K562 (cell line): ENCODE data around the gene SYNJ2. TPM values are rescaled to one million over a fixed set of nuclear protein-coding genes. Genes with fewer than 3 reads are reported as not detected.

Experiments used
- ATAC-seq: fragments of 200-7000 bp; cut with Tn5 transposase; 3 replicates; pipeline ENCODE4 v1.9.1; 2020; ENCODE audit warnings: moderate library complexity
- BruUV-seq: library from RNA; stranded (reverse); fragments of 400-500 nt; replicated peaks from 2 replicates; lab custom pipeline; 2021; lab: Mats Ljungman, UMichigan
- CTCF ChIA-PET: fragments of 300-600 bp; formaldehyde crosslinking; extraction: SDS; loops from one replicate; lab custom pipeline; 2021; ENCODE audit warnings: low intra/inter-chr PET ratio; lab: Yijun Ruan, JAX
- POLR2A ChIA-PET: fragments of 300-600, 350-650 bp; sonication (Branson Sonifier 250); formaldehyde crosslinking; extraction: SDS; loops from one replicate; lab custom pipeline; 2021; ENCODE audit warnings: antibody characterized with exemption, inconsistent platforms; lab: Yijun Ruan, JAX
- DNase-seq, 4 experiments: peaks; one replicate each; pipeline versions ENCODE4 v3.0.0 to v3.0.0-alpha.2; 2011 to 2018; ENCODE audit warnings: low spot score in 3 of 4, mixed read lengths in 3 of 4; ENCODE audit errors: extremely low read depth in 1 of 4
- FAIRE-seq: peaks from 2 replicates; lab custom pipeline; 2011; peaks lifted over from hg19 to GRCh38; lab: Jason Lieb, UNC
- H2AFZ ChIP-seq: 2 replicates; pipeline ENCODE4 v1.6.0; 2011; ENCODE audit warnings: low read depth, low read length, control low read depth, inconsistent platforms
- H3K27ac ChIP-seq: fragments of 200-600 bp; 3 replicates; pipeline ENCODE4 v1.8.0; 2011; ENCODE audit warnings: low read depth, mild to moderate bottlenecking, control low read depth, inconsistent platforms, low read length, moderate library complexity, mixed read lengths; ENCODE audit errors: extremely low read depth
- H3K27me3 ChIP-seq, 2 experiments: fragments of 300-600 bp in 1 of 2; 2 replicates in 1 of 2; 3 replicates in 1 of 2; pipeline versions ENCODE4 v1.6.0 to v1.8.0; 2011; ENCODE audit warnings: inconsistent platforms in 2 of 2, low read length in 2 of 2, mild to moderate bottlenecking in 1 of 2, mixed read lengths in 1 of 2, moderate library complexity in 1 of 2; ENCODE audit not compliant: control insufficient read depth in 2 of 2, insufficient read depth in 2 of 2
- H3K36me3 ChIP-seq: fragments of 300-600 bp; 3 replicates; pipeline ENCODE4 v1.8.0; 2011; ENCODE audit warnings: mild to moderate bottlenecking, low read length, inconsistent platforms; ENCODE audit not compliant: control insufficient read depth, insufficient read depth
- H3K4me1 ChIP-seq, 2 experiments: fragments of 200-600 bp in 1 of 2; replicated peaks in 1 of 2; 2 replicates in 1 of 2; 3 replicates in 1 of 2; pipeline versions ENCODE4 v1.5.1 to v1.8.0; 2011; ENCODE audit warnings: inconsistent platforms in 2 of 2, low read length in 2 of 2, mild to moderate bottlenecking in 1 of 2, mixed read lengths in 1 of 2, moderate library complexity in 1 of 2; ENCODE audit not compliant: control insufficient read depth in 2 of 2, insufficient read depth in 2 of 2
- H3K4me2 ChIP-seq: 2 replicates; pipeline ENCODE4 v1.6.1; 2011; ENCODE audit warnings: low read length, control low read depth, inconsistent platforms, mixed read lengths; ENCODE audit not compliant: insufficient read depth
- H3K4me3 ChIP-seq: fragments of 200-600 bp; sonication (generic), shearing (Covaris generic); 2 replicates; pipeline ENCODE4 v1.5.1; 2016; ENCODE audit warnings: control low read depth, inconsistent platforms
- H3K79me2 ChIP-seq: fragments of 200-600 bp; 3 replicates; pipeline ENCODE4 v1.8.0; 2011; ENCODE audit warnings: low read length, inconsistent platforms; ENCODE audit not compliant: control insufficient read depth, insufficient read depth
- H3K9ac ChIP-seq, 2 experiments: 2 replicates each; pipeline versions ENCODE4 v1.6.0 to v1.6.1; 2011; ENCODE audit warnings: low read depth in 2 of 2, low read length in 2 of 2, control low read depth in 1 of 2, inconsistent platforms in 1 of 2, mild to moderate bottlenecking in 1 of 2, mixed read lengths in 1 of 2; ENCODE audit not compliant: insufficient read depth in 1 of 2
- H3K9me1 ChIP-seq: one replicate; pipeline ENCODE4 v1.6.0; 2011; ENCODE audit warnings: inconsistent platforms, mild to moderate bottlenecking, low read length, moderate library complexity; ENCODE audit not compliant: control insufficient read depth, insufficient read depth
- H3K9me3 ChIP-seq: replicated peaks from 2 replicates; pipeline ENCODE4 v1.5.1; 2011; ENCODE audit warnings: low read depth, low read length, inconsistent platforms; ENCODE audit not compliant: control insufficient read depth, insufficient read depth
- H4K20me1 ChIP-seq: replicated peaks from 2 replicates; pipeline ENCODE4 v1.6.1; 2011; ENCODE audit warnings: low read length, inconsistent platforms, mixed read lengths; ENCODE audit not compliant: control insufficient read depth, insufficient read depth
- ATF6 ChIP-seq: sonication (generic); formaldehyde crosslinking; IDR thresholded peaks from 2 replicates; pipeline ENCODE4 v1.4.0; 2020; ENCODE audit warnings: mild to moderate bottlenecking, missing genetic modification reagents
- C11orf30 ChIP-seq: fragments of 450-650 bp; IDR thresholded peaks from 2 replicates; pipeline ENCODE4 v1.6.1; 2016; ENCODE audit warnings: low read depth, mild to moderate bottlenecking
- ELK1 ChIP-seq: sonication (generic); formaldehyde crosslinking; IDR thresholded peaks from 2 replicates; pipeline ENCODE4 v1.8.1; 2022; ENCODE audit warnings: missing genetic modification reagents
- HLTF ChIP-seq: fragments of 450-650 bp; IDR thresholded peaks from 2 replicates; pipeline ENCODE4 v1.6.1; 2016
- HMG20B ChIP-seq: fragments of 250-450 bp; sonication (Bioruptor Pico); IDR thresholded peaks from 2 replicates; pipeline ENCODE4 v1.5.0; 2021; ENCODE audit warnings: mild to moderate bottlenecking
- KDM1A ChIP-seq, 2 experiments: fragments of 450-650 bp; IDR thresholded peaks; 2 replicates each; pipeline ENCODE4 v1.6.1; 2016; ENCODE audit warnings: mild to moderate bottlenecking in 2 of 2
- POLR2A ChIP-seq: fragments of 450-650 bp; conservative IDR thresholded peaks from 2 replicates; pipeline ENCODE4 v1.6.1; 2016
- TGIF2 ChIP-seq: sonication (generic); formaldehyde crosslinking; IDR thresholded peaks from 2 replicates; pipeline ENCODE4 v1.8.1; 2022; ENCODE audit warnings: mild to moderate bottlenecking, missing genetic modification reagents, moderate library complexity
- ZNF445 ChIP-seq: fragments of 250-450 bp; sonication (Bioruptor Pico); IDR thresholded peaks from 2 replicates; pipeline ENCODE4 v1.4.0; 2020; ENCODE audit warnings: low read depth, mild to moderate bottlenecking, moderate library complexity
- ZNF507 ChIP-seq: conservative IDR thresholded peaks from 2 replicates; pipeline ENCODE4 v1.6.1; 2017; ENCODE audit warnings: missing genetic modification characterization, missing compliant biosample characterization
- ZNF512 ChIP-seq: IDR thresholded peaks from 2 replicates; pipeline ENCODE4 v1.6.1; 2016; ENCODE audit warnings: missing genetic modification characterization, missing compliant biosample characterization
- WGBS: fragments of 100-300 bp; shearing (Covaris generic); methylation state at CpG from one replicate; pipeline ENCODE4 v1.1.6; 2016; ENCODE audit warnings: low coverage, mixed read lengths; ENCODE audit not compliant: insufficient coverage; ENCODE audit errors: missing lambda C conversion rate; 5-methylcytosine and 5-hydroxymethylcytosine counted together
- in situ Hi-C: fragments of 300-500 bp; cut with MboI; formaldehyde crosslinking; loops from 4 replicates; pipeline ENCODE4 v1.15.0; 2018; ENCODE audit warnings: inconsistent platforms, mixed read lengths
- intact Hi-C: fragments of 100-400 bp; cut with micrococcal nuclease; formaldehyde crosslinking; loops from 2 replicates; pipeline ENCODE4 v1.14.2; 2022
- polyA plus RNA-seq, 8 experiments: library from polyadenylated mRNA; depleted of rRNA in 4 of 8; stranded (reverse) in 5 of 8; unstranded in 3 of 8; fragments of >200 nt; fragmentation: Nextera tagmentation in 2 of 8; fragmentation: Illumina TruSeq in 1 of 8; extraction: Ambion mirVana in 2 of 8; extraction: Trizol in 1 of 8; gene quantifications; 2 replicates each; pipeline versions ENCODE4 v1.2.1 to v1.2.3, GENCODE V29; 2011 to 2014; ENCODE audit warnings: inconsistent platforms in 1 of 8, missing spikeins in 1 of 8
- total RNA-seq, 7 experiments: library from RNA; depleted of rRNA in 6 of 7; stranded (reverse); fragments of >200 nt in 6 of 7; fragmentation: Illumina TruSeq in 2 of 7; extraction: Trizol in 2 of 7; gene quantifications; 2 replicates each; pipeline versions ENCODE4 v1.2.1 to v1.2.3, GENCODE V29; 2011 to 2021; ENCODE audit warnings: low replicate concordance in 1 of 7
- TF ChIP-seq, protein P1 (sequence below): fragments of 250-450 bp; sonication (Bioruptor Pico); IDR thresholded peaks from 2 replicates; pipeline ENCODE4 v1.9.0; 2021; ENCODE audit warnings: mild to moderate bottlenecking, inconsistent platforms
- TF ChIP-seq, protein P2 (sequence below): fragments of 250-450 bp; sonication (Bioruptor Pico); IDR thresholded peaks from 2 replicates; pipeline ENCODE4 v1.5.0; 2021

SYNJ2 gene
- total and polyA plus RNA-seq, 9 of the 15 experiments (the other 6 are each of a cell fraction or from before 2014, with no cell fraction given) = 3.0 to 27.7 (median 17.8) TPM

- FAIRE-seq = no peak
- no peak overlapping the region for H2AFZ ChIP-seq
- CTCF ChIA-PET = no interaction called here
- peaks cover 10 to 17% of the 10 kb centered on the region in 2 experiments; a peak in 4 of 5 replicates for H3K4me1 ChIP-seq
- in situ Hi-C loops = no loop called here
- BruUV-seq = no TSS peak
- H3K9me1 ChIP-seq = no peaks in the 10 kb centered on the region
- H3K4me3 ChIP-seq = no peak overlapping the region
- H3K79me2 ChIP-seq = no peaks in the 10 kb centered on the region
- 62% methylated on average over 8 of the region's 8 CpGs for WGBS
- no peak overlapping the region for H3K9ac ChIP-seq
- no peaks in the 10 kb centered on the region; the same call in 1 of the 3 replicates for H3K36me3 ChIP-seq
- no peak for ATAC-seq
- no peaks in the 10 kb centered on the region for H3K9me3 ChIP-seq
- no peak overlapping the region for H3K4me2 ChIP-seq
- DNase-seq = no peak
- intact Hi-C loops = no loop called here
- POLR2A ChIA-PET = interaction anchor here (0.7 to 4.4 kb wide), 3 partner anchors 8 to 42 kb away, joined by 3 to 28 read pairs (median 6); no protein-coding TSS in a partner anchor
- no peak overlapping the region for H3K27ac ChIP-seq
- no peaks in the 10 kb centered on the region for H3K27me3 ChIP-seq
- H4K20me1 ChIP-seq = peaks cover 31% of the 10 kb centered on the region
- TF ChIP-seq C11orf30 (no peak), ZNF445 (CRISPR knock-in tag) (no peak), ZNF507 (tag) (no peak), KDM1A (IDR thresholded peaks at IDR 0.05) (no peak), ATF6 (no peak), TGIF2 (CRISPR knock-in tag) (no peak), POLR2A (no peak), HMG20B (CRISPR knock-in tag) (no peak), ELK1 (CRISPR knock-in tag) (no peak), HLTF (no peak), ZNF512 (tag) (no peak)
- TF ChIP-seq, protein P1, sequence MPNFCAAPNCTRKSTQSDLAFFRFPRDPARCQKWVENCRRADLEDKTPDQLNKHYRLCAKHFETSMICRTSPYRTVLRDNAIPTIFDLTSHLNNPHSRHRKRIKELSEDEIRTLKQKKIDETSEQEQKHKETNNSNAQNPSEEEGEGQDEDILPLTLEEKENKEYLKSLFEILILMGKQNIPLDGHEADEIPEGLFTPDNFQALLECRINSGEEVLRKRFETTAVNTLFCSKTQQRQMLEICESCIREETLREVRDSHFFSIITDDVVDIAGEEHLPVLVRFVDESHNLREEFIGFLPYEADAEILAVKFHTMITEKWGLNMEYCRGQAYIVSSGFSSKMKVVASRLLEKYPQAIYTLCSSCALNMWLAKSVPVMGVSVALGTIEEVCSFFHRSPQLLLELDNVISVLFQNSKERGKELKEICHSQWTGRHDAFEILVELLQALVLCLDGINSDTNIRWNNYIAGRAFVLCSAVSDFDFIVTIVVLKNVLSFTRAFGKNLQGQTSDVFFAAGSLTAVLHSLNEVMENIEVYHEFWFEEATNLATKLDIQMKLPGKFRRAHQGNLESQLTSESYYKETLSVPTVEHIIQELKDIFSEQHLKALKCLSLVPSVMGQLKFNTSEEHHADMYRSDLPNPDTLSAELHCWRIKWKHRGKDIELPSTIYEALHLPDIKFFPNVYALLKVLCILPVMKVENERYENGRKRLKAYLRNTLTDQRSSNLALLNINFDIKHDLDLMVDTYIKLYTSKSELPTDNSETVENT (CRISPR knock-in tag) = no peak
- TF ChIP-seq, protein P2, sequence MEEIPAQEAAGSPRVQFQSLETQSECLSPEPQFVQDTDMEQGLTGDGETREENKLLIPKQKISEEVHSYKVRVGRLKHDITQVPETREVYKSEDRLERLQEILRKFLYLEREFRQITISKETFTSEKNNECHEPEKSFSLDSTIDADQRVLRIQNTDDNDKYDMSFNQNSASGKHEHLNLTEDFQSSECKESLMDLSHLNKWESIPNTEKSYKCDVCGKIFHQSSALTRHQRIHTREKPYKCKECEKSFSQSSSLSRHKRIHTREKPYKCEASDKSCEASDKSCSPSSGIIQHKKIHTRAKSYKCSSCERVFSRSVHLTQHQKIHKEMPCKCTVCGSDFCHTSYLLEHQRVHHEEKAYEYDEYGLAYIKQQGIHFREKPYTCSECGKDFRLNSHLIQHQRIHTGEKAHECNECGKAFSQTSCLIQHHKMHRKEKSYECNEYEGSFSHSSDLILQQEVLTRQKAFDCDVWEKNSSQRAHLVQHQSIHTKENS (CRISPR knock-in tag) = no peak
Measured at GRCh38 chr6:158050107-158050735, 68.6 kb downstream of the SYNJ2 start.
